HG03097 (cell line): ENCODE measurements around the gene SRPK2.
"Not testable (repeated sequence)": the region's sequence is repeated elsewhere in the genome, so short reads cannot be mapped to it uniquely, and the experiment has no call there.

Experiments
- ATAC-seq: cut with Tn5 transposase; IDR thresholded peaks from one replicate; pipeline ENCODE4 v1.9.1; 2021; ENCODE audit not compliant: unreplicated experiment, low FRiP score

SRPK2 gene

DNA sequence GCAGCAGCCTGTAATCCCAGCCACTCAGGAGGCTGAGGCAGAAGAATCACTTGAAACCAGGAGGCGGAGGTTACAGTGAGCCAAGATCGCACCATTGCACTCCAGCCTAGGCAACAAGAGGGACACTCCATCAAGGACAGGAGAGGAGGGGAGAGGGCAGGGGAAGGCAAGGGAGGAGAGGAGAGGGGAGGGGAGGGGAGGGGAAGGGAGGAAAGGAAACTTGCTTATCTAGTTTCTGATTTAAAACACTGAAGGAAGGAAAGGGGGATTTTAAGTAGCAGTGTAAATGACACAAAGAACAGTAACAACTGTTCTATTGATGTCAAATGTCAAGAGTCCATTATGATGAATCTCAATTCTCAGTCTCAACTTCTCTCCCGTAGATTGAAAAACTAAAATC, 43.7 kb downstream of the SRPK2 start:
- no peak for ATAC-seq

- no peak for ATAC-seq
Measured at GRCh38 chr7:105339404-105340323, 49.1 kb downstream of the SRPK2 start.

GRCh38 chr7:105337529-105337928, 51.2 kb downstream of the SRPK2 start:
- ATAC-seq: no peak

DNA sequence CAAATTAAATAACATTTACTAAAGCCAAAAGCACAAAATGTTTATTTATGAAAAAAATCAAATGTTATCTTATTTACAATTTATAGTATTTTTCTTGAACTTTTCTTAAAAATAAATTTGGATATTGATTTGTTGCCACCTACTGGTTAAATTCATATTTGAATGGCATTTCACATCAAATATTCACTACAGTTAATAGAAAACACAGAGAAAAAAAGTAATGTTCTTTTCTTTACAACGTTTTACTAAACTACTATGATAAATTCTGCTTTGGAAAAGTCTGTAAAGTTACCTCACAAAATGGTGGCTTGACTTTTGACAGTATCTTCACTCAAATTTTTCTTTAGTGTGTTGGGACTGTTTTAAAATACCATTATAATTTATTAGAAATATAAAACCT, 52.7 kb downstream of the SRPK2 start:
- no peak for ATAC-seq

DNA sequence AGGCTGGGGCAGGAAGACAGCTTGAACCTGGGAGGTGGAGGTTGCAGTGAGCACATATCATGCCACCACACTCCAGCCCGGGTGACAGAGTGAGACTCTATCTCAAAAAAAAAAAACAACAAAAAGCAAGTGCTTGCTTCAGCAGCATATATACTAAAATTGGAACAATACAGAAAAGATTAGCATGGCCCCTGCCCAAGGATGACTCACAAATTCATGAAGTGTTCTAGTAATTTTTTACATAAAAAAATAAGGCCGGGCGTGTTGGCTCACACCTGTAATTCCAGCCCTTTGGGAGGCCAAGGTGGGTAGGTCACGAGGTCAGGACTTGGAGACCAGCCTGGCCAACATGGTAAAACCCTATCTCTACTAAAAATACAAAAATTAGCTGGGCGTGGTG, 56.1 kb downstream of the SRPK2 start:
- ATAC-seq: not testable (repeated sequence)

DNA sequence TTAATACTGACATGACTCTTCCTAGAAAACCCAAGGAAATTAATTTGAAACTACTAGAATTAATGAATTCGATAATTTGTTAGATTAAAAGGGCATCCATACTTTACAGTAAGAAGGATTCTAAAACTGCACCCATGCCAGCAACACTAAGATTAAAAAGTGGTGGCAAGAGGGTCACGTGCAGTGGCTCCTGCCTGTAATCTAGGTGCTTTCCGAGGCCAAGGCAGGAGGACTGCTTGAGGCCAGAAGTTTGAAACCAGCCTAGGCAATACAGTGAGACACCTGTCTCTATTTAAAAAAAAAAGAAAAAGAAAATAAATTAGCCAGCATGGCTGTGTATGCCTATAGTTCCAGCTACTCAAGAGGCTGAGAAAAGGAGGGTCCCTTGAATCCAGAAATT, 58.2 kb downstream of the SRPK2 start:
- no peak for ATAC-seq

- ATAC-seq: no peak
Measured at GRCh38 chr7:105327201-105327600, 61.5 kb downstream of the SRPK2 start.

DNA sequence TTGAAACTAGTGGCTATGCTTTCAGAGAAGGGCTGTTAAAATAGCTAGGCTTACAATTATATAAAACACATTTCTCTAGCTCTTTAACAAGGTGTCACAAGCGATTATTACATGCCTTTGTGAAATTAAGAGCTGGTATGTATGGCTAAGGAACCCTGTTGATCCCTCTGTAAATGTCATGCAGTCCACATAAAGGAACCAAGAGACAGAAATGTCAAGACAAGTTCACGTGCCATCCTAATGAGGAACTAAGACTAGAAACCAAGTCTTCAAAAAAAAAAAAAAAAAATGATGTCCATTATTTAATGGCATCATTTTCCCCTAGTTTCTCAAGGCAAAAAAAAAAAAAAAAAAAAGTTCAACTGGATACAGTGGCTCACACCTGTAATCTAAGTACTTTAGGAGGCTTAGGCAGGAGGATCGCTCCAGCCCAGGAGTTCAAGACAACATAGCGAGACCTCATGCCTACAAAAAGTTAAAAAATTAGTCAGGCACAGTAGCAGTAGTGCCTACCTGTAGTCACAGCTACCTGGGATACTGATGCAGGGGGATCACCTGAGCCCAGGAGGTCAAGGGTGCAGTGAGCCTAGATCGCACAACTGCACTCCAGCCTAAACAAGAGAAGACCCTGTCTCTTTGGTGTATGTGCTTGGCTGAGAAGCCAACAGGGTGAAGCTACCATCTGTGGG, 63.4 kb downstream of the SRPK2 start:
- ATAC-seq: no peak

DNA sequence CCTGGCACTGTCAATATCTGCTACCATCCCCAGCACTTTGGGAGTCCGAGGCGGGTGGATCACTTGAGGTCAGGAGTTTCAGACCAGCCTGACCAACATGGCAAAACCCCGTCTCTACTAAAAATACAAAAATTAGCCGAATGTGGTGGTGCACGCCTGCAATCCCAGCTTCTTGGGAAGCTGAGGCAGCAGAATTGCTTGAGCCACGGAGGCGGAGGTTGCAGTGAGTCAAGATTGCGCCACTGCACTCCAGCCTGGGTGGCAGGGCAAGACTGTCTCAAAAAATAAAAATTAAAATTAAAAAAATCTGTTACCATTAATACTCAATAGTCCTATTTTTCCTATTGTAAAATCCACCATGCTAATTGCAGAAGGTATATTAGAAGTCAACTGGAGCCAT, 64.1 kb downstream of the SRPK2 start:
- not testable (repeated sequence) for ATAC-seq

DNA sequence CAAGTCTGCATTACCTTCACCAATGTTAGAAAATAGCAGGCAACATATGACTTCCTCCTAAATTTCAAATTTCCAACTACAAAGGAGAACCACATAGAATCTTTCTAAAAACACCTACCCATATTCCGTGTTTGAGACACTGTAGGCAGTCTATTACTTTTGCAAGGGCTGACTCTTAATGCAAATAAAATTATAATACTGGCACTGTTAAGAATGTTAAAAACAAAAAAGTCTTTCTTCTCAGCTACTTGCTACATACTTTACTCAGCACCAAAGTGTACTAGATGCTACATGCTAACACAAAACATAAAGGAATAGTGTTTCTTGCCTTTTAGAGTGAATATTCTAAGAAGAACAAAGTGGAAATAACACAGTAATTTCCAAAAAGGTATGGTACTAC, 65.4 kb downstream of the SRPK2 start:
- no peak for ATAC-seq

DNA sequence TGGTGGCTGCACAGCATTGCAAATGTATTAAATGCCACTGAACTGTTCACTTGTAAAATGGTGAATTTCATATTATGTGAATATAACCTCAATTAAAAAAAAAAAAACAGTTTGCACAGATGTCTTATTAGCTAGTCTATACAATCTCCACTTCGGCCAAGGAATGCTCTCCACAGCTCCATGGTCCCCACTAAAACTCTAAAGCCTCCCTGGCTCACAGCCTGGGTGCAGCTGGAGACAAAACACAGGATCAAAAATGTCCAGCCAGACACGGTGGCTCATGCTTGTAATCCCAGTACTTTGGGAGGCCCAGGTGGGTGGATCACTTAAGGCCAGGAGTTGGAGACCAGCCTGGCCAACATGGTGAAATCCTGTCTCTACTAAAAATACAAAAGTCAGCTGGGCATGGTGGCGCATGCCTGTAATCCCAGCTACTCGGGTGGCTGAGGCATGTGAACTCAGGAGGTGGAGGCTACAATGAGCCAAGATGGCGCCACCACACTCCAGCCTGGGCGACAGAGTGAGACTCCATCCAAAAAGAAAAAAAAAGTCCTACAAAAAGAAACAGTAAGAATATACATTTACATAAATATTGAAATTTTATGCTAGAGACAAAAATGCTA, 66.0 kb downstream of the SRPK2 start:
- ATAC-seq: no peak

DNA sequence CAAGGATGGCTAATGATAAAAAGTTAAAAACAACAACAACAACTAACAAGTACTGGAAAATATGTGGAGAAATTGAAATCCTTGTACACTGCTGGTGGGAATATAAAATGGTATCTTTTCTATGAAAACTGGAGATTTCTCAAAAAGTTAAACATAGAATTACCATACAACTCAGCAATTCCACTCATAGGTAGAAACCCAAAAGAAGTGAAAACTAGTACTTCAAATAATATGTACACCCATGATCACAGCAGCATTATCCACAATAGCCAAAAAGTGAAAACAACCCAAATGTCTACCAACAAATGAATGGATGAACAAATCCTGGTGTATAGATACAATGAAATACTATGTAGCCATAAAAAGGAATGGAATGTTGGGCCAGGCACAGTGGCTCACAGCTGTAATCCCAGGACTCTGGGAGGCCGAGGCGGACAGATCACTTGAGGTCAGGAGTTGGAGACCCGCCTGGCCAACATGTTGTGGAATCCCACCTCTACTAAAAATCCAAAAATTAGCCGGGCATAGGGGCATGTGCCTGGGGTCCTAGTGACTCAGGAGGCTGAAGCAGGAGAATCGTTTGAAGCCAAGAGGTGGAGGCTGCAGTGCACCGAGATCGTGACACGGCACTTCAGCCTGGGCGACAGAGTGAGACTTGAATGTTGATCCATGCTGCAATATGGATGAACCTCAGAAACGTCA, 66.8 kb downstream of the SRPK2 start:
- no peak for ATAC-seq

DNA sequence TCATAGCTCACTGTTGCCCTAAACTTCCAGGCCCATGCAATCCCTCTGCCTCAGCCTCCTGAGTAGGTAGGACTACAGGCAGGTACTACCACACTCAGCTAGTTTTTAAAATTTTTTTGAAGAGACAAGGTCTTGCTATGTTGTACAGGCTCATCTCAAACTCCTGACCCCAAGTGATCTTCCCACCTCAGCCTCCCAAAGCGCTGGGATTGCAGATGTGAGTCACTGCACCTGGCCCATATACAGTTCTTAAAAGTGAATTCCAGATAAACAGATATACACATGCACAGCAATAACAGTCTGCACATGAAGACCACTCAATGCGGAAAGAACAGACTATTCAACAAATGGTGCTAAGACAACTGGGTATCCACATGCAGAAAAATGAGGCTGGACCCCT, 67.8 kb downstream of the SRPK2 start:
- no peak for ATAC-seq

DNA sequence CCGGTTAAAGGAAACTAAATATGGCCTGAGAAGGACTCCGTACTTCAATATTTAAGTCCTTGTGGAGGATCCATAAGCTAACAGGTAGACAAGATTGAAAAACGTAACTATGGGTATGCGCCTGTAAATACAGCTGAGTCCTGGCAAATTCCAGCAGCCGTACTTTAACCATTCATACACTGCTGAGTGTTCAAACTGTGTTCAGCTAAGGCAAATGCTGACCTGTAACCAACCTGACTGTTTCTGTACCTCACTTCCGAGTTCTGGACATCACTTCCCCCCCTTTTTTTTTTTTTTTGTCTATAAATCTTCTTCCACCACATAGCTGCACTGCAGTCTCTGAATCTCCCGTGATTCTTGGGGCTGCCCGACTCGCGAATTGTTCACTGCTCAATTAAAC, 69.1 kb downstream of the SRPK2 start:
- ATAC-seq: no peak

DNA sequence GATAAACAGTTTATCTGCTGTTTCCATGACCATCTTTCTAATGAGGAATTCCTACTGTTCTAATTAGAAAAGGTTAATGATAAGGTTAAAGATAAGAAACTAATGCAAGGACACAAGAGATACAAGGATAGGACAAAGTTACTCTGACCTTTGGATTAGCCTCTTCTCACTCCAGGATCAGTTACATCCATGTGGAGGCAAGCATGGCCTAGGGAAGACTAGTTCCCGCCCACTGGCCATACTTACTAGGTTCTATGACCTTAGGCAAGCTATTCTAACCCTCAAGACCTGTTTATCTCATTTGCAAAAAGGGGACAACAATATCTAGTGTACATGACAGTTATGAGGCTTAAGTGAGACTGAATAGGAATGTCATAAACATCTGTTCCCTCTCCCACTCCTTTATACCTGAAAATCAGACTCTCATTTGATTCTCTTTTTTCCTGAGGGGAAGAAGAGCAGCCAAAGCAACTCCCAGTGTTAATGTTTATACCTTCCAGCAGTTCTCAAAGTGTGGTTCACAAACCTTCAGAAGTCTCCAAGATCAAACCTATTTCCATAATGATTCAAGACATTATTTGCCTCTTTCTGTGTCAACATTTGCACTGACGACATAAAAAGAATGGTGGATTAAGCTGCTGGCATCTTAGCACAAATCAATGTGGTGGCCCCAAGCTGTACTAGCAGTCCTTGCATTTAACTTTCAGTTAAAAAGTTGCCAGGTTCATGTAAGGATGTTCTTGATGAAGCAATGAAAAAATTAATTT, 72.0 kb downstream of the SRPK2 start:
- ATAC-seq: no peak

GRCh38 chr7:105315357-105315756, 73.4 kb downstream of the SRPK2 start:
- ATAC-seq: no peak

DNA sequence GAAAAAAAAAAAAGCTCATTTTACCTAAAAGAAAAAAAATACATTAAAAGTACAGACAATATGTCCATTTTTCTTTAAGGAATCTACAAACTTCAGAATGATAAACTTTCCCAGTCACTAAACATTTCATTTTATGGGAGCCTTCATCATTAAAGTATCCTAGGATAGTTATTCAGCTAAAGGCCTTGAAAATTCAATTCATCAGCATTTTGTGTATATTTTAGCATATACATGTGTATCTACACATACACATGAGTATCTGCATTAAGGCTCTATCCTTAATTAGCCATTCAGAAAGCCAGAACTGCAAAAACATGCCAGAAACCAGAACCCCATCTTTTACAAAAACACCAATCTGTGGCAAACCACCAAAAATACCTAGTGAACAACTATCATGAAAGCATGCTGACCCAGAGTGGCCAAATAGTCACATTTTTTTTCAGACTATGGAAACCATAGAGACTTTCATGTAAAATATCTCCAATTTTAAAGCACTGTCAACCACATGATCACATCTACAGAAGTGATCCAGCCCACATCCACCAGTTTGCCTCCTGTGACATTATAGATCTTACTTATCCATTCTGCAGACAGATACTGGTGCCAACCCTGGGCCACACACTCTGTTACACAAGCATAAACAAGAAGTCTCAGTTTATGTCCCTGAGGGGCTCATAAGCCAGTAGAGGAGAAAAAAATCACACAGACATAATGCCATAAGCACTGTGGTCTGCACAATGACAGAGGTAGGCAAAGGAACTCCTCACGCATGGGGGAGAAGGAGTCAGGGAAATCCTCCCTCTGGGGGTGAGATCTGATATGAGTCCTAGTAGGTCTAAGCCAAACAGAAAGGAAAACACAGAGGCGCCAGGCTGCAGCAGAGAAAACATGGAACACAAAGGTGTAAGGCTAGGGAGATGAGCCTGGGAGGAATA, 79.2 kb downstream of the SRPK2 start:
- no peak for ATAC-seq

DNA sequence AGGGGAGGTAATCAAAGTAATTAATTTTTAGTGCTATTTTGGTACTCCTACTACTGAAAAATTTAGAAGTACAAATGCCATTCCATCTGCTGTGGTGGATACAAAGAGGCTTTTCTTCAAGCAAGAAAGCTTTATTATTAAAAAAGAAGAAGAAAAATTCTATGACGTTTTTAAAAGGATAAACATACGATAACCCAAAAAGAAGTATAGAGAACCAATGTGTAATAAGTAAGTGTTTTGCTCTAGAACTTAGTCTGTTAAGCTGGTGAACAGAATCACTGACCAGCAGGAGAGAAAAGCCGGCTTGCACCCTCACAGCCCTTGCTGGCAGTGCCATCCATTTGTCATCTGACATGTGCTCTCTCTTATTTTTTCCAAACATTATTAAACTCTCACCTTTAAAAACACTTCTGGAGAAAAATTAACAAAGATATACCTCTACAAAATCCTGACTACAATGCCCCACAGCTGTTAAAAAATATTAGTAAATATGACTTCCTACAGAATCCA, 81.5 kb downstream of the SRPK2 start:
- no peak for ATAC-seq

- no peak for ATAC-seq
Measured at GRCh38 chr7:105306298-105306748, 82.4 kb downstream of the SRPK2 start.
